Measurements from ENCODE around the gene ADAMTS2. TPM values are rescaled to one million over a fixed set of nuclear protein-coding genes. Genes with fewer than 3 reads are reported as not detected.

Gene ADAMTS2
- total RNA-seq, 6 experiments from 2014 or later = 31.5 to 38.4 (median 34.1) TPM

GRCh38 chr5:179271821-179272325 lies 73.4 kb downstream of the ADAMTS2 start:
- H3K4me1 Mint-ChIP-seq (ENCODE audit: low read depth) = peaks cover 86% of the 10 kb centered on the region
- DNase-seq = no peak
- peaks cover 4% of the 10 kb centered on the region; the same call in 1 of the 2 replicates for H3K36me3 Mint-ChIP-seq (ENCODE audit: low read depth)
- peaks cover 4% of the 10 kb centered on the region for H3K27me3 Mint-ChIP-seq (ENCODE audit: insufficient read depth)
- peak overlapping the region; percentile 98 for H3K27ac Mint-ChIP-seq
- H3K9me3 Mint-ChIP-seq = no peaks in the 10 kb centered on the region
- no peak for TF ChIP-seq CTCF (IDR thresholded peaks at IDR 0.05)
- no peak overlapping the region for H3K4me3 Mint-ChIP-seq

DNA sequence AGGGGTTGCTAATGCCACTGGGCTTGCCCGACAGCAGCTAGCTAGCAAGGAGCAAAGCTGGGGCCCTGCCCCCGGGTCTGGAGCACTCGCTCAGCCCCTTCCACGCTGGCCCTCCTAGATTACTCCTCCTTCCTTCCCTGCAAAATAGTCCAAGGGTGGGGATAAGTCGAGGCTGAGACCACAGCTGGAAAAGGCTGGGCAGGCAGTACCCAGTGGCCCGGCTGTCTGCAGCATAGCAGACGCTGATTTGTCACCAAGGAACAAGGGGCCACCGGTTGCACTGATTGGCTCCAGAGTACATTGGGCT lies 73.9 kb downstream of the ADAMTS2 start:
- Mint-ChIP-seq H3K9me3 (no peaks in the 10 kb centered on the region), H3K27me3 (ENCODE audit: insufficient read depth) (peaks cover 3% of the 10 kb centered on the region), H3K4me1 (ENCODE audit: low read depth) (peaks cover 86% of the 10 kb centered on the region), H3K4me3 (no peak overlapping the region), H3K27ac (peak overlapping the region; percentile 98), H3K36me3 (ENCODE audit: low read depth) (peaks cover 4% of the 10 kb centered on the region; the same call in 1 of the 2 replicates)
- TF ChIP-seq CTCF (IDR thresholded peaks at IDR 0.05) = no peak
- no peak for DNase-seq

GRCh38 chr5:179270581-179271427 lies 74.5 kb downstream of the ADAMTS2 start:
- Mint-ChIP-seq H3K4me1 (ENCODE audit: low read depth) (peaks cover 86% of the 10 kb centered on the region), H3K27me3 (ENCODE audit: insufficient read depth) (peaks cover 3% of the 10 kb centered on the region), H3K4me3 (peak overlapping the region; percentile 68), H3K36me3 (ENCODE audit: low read depth) (peaks cover 4% of the 10 kb centered on the region; the same call in 1 of the 2 replicates), H3K27ac (peak overlapping the region; percentile 98), H3K9me3 (no peaks in the 10 kb centered on the region)
- TF ChIP-seq CTCF (IDR thresholded peaks at IDR 0.05) = no peak
- no peak for DNase-seq

- peak; percentile 90 for DNase-seq
- H3K9me3 Mint-ChIP-seq = no peaks in the 10 kb centered on the region
- H3K27me3 Mint-ChIP-seq (ENCODE audit: insufficient read depth) = peaks cover 4% of the 10 kb centered on the region
- peaks cover 86% of the 10 kb centered on the region for H3K4me1 Mint-ChIP-seq (ENCODE audit: low read depth)
- H3K36me3 Mint-ChIP-seq (ENCODE audit: low read depth) = peaks cover 4% of the 10 kb centered on the region; the same call in 1 of the 2 replicates
- peak overlapping the region; percentile 68 for H3K4me3 Mint-ChIP-seq
- TF ChIP-seq CTCF (IDR thresholded peaks at IDR 0.05) = no peak
- peak overlapping the region; percentile 98 for H3K27ac Mint-ChIP-seq
Measured at GRCh38 chr5:179269781-179270543, 75.3 kb downstream of the ADAMTS2 start.

GRCh38 chr5:179268966-179269693 lies 76.1 kb downstream of the ADAMTS2 start:
- Mint-ChIP-seq H3K4me3 (peak overlapping the region; percentile 59), H3K27me3 (ENCODE audit: insufficient read depth) (peaks cover 5% of the 10 kb centered on the region), H3K4me1 (ENCODE audit: low read depth) (peaks cover 88% of the 10 kb centered on the region), H3K9me3 (no peaks in the 10 kb centered on the region), H3K27ac (peak overlapping the region; percentile 98), H3K36me3 (ENCODE audit: low read depth) (peaks cover 4% of the 10 kb centered on the region; the same call in 1 of the 2 replicates)
- DNase-seq = peak; percentile 33
- no peak for TF ChIP-seq CTCF (IDR thresholded peaks at IDR 0.05)
